ENCODE data around the gene TXNRD2.

DNA sequence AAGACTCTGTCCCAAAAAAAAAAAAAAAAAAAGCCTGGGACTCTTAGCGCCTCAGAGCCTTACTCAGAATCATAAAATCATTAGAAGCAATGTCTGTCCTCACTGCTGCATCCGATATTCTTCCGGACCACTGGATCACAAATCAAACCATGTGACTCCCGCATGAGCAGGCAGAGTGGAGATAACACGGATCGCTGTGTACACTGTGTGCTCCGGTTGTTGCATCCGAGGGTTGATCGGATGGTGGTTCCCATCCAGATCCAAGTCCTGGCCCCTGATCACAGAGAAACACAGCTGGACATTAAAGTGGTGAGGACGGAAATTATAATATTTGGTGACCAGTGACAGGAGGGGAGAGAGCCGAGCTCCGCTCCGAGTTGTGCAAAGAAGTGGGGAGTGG lies 9.7 kb upstream of the TXNRD2 start:
- TF ChIP-seq POLR2A (IDR thresholded peaks at IDR 0.05) (no peak), CTCF (IDR thresholded peaks at IDR 0.05) (no peak)
